Neutrophil (primary cell): ENCODE results near the gene RAP1GAP2.

Experiments used
- H3K27ac ChIP-seq: fragments of 200-600 bp; sonication (generic); 2 replicates; pipeline ENCODE4 v1.5.1; 2016; ENCODE audit warnings: mild to moderate bottlenecking, moderate library complexity
- H3K27me3 ChIP-seq: fragments of 200-600 bp; sonication (generic); 2 replicates; pipeline ENCODE4 v1.6.0; 2016; ENCODE audit warnings: mild to moderate bottlenecking
- H3K36me3 ChIP-seq: fragments of 200-600 bp; sonication (generic); 2 replicates; pipeline ENCODE4 v1.5.1; 2017
- H3K4me1 ChIP-seq, 2 experiments: fragments of 200-600 bp in 1 of 2; sonication (generic) in 1 of 2; 1 replicate in 1 of 2; 2 replicates in 1 of 2; pipeline versions ENCODE4 v1.5.1 to v1.6.1; 2013 to 2016; ENCODE audit warnings: low read depth in 1 of 2, low read length in 1 of 2, mild to moderate bottlenecking in 1 of 2, moderate library complexity in 1 of 2; ENCODE audit not compliant: control insufficient read depth in 1 of 2, insufficient read depth in 1 of 2
- H3K4me3 ChIP-seq, 2 experiments: fragments of 200-600 bp in 1 of 2; sonication (generic) in 1 of 2; 1 replicate in 1 of 2; 2 replicates in 1 of 2; pipeline ENCODE4 v1.5.1; 2013 to 2016; ENCODE audit warnings: low read depth in 1 of 2, low read length in 1 of 2, mild to moderate bottlenecking in 1 of 2, moderate library complexity in 1 of 2
- H3K9me3 ChIP-seq: fragments of 200-600 bp; sonication (generic); 2 replicates; pipeline ENCODE4 v1.5.1; 2016
- TF ChIP-seq, protein P1 (sequence below): fragments of 200-600 bp; sonication (generic); IDR thresholded peaks from 2 replicates; pipeline ENCODE4 v1.5.1; 2016; ENCODE audit warnings: antibody characterized with exemption

Gene RAP1GAP2

DNA sequence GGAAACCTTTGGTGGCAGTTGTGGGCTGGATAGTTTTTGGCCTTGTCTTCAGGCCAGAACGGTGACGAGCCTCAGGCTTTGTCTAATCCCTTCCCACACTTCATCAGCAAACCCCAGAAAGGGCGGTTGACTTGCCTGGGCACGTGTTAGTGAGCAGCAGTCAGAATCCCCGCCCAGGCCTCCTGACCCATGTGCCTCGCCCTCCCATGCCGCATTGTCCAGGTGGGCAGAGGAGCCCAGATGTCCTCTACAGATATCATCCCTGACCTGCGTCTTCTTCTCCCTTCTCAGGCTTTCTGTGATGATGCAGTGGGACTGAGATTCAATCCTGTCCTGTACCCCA is 184.6 kb downstream of the RAP1GAP2 start:
- H3K4me3 ChIP-seq: no peak overlapping the region
- no peaks in the 10 kb centered on the region for H3K27me3 ChIP-seq
- peaks cover 71% of the 10 kb centered on the region for H3K36me3 ChIP-seq
- H3K4me1 ChIP-seq: no peaks in the 10 kb centered on the region
- TF ChIP-seq, protein P1, sequence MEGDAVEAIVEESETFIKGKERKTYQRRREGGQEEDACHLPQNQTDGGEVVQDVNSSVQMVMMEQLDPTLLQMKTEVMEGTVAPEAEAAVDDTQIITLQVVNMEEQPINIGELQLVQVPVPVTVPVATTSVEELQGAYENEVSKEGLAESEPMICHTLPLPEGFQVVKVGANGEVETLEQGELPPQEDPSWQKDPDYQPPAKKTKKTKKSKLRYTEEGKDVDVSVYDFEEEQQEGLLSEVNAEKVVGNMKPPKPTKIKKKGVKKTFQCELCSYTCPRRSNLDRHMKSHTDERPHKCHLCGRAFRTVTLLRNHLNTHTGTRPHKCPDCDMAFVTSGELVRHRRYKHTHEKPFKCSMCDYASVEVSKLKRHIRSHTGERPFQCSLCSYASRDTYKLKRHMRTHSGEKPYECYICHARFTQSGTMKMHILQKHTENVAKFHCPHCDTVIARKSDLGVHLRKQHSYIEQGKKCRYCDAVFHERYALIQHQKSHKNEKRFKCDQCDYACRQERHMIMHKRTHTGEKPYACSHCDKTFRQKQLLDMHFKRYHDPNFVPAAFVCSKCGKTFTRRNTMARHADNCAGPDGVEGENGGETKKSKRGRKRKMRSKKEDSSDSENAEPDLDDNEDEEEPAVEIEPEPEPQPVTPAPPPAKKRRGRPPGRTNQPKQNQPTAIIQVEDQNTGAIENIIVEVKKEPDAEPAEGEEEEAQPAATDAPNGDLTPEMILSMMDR: no peak
- H3K27ac ChIP-seq: no peak overlapping the region
- no peaks in the 10 kb centered on the region for H3K9me3 ChIP-seq

DNA sequence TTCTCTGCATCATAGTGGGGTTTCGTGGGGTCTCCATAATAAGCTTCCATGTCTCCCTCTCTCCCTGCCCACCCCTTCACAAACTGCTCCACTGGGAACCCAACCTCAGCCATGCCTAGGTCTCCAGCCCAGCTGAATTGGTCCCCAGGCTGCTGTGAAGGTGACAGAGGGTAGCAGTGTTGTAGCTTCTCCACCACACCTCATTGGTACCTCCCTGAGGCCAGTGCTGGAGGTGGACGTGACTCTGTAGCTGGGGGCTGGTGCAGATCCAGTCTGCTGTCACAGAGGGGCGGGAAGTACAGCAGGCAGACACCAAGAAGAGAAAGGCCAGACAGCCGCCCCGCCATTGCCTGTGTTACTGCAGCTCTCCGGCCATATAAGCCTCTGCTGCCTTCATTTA is 185.1 kb downstream of the RAP1GAP2 start:
- Histone ChIP-seq H3K4me3 (no peak overlapping the region), H3K9me3 (no peaks in the 10 kb centered on the region), H3K4me1 (no peaks in the 10 kb centered on the region), H3K36me3 (peaks cover 76% of the 10 kb centered on the region), H3K27me3 (no peaks in the 10 kb centered on the region), H3K27ac (no peak overlapping the region)
- TF ChIP-seq, protein P1: no peak

DNA sequence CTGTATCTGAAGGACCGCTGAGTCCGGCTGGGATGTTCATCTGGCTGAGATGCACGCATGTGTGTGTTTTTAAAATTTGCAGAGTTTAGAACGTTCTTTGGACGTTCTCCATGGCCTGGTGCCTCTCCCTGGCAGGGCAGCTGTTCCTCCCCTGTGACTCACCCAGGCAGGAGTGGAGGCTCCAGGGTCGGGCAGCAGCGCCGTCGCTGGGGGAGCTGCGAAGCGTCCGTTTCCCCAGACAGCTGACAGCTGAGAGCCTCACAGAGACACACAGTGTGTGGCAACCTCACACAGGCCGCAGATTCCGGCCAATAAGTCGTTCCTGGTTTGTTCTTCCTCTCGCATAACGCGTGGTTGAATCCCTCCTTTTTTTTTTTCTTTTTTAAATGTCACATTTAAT is 186.6 kb downstream of the RAP1GAP2 start:
- H3K27ac ChIP-seq: peak overlapping the region; percentile 52
- no peaks in the 10 kb centered on the region for H3K4me1 ChIP-seq
- H3K27me3 ChIP-seq: no peaks in the 10 kb centered on the region
- H3K36me3 ChIP-seq: peaks cover 87% of the 10 kb centered on the region
- H3K4me3 ChIP-seq: no peak overlapping the region
- TF ChIP-seq, protein P1: no peak
- no peaks in the 10 kb centered on the region for H3K9me3 ChIP-seq

GRCh38 chr17:2983255-2983654 is 187.0 kb downstream of the RAP1GAP2 start:
- no peaks in the 10 kb centered on the region for H3K4me1 ChIP-seq
- no peaks in the 10 kb centered on the region for H3K27me3 ChIP-seq
- peak overlapping the region; percentile 52 for H3K27ac ChIP-seq
- TF ChIP-seq, protein P1: no peak
- H3K36me3 ChIP-seq: peaks cover 90% of the 10 kb centered on the region
- H3K9me3 ChIP-seq: no peaks in the 10 kb centered on the region
- no peak overlapping the region for H3K4me3 ChIP-seq

DNA sequence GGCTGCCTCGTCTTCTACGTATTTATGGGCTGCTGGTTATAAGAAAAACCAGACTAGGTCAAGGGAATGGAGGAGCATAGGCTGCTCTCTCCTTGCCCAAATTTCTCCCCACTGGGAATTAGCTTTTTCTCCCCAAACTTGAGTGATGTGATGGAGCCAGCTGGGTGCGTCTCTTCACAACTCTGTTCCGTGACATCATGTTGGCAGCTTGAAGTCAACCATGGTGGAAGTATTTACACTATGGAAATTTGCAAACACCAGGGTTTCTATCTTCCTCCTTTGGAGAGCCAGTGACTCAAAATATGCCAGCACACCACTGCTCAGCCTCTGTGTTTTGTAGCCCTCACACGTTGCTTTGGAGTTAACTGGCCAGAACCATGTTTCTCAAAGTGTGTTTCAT is 189.1 kb downstream of the RAP1GAP2 start:
- peaks cover 83% of the 10 kb centered on the region for H3K36me3 ChIP-seq

More for the DNA sequence above, 189.1 kb downstream of the RAP1GAP2 start:
- no peaks in the 10 kb centered on the region for H3K9me3 ChIP-seq
- H3K4me1 ChIP-seq: no peaks in the 10 kb centered on the region
- no peak overlapping the region for H3K4me3 ChIP-seq
- no peaks in the 10 kb centered on the region for H3K27me3 ChIP-seq
- TF ChIP-seq, protein P1: no peak
- no peak overlapping the region for H3K27ac ChIP-seq
